ENCODE results near the gene GBA2.

The GBA2 gene

DNA sequence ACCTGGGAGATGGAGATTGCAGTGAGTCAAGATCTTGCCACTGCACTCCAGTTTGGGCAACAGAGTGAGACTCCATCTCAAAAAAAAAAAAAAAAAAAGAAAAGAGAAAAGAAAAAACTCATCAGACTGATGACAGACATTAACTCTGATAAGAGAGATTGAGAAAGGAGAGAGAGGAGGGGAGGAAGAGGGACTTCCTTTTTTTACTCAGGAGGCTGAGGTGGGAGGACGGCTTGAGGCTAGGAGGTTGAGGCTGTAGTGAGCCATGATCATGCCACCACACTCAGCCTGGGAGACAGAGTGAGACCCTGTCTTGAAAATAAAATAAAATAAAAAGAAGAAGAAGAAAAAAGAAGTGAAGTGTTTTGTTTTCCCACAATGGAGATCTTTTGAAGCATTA lies 14.8 kb upstream of the GBA2 start:
- no peak for DNase-seq (ENCODE audit: low spot score)

GRCh38 chr9:35763181-35763580 lies 14.2 kb upstream of the GBA2 start:
- no peak for DNase-seq (ENCODE audit: low spot score)

GRCh38 chr9:35760651-35761050 lies 11.6 kb upstream of the GBA2 start:
- no peak for DNase-seq (ENCODE audit: low spot score)

- no peak for DNase-seq (ENCODE audit: low spot score)
Measured at GRCh38 chr9:35759795-35760194, 10.8 kb upstream of the GBA2 start.

- DNase-seq (ENCODE audit: low spot score): no peak
Measured at GRCh38 chr9:35758475-35759050, 9.5 kb upstream of the GBA2 start.

- DNase-seq (ENCODE audit: low spot score): no peak
Measured at GRCh38 chr9:35757892-35758275, 8.9 kb upstream of the GBA2 start.

GRCh38 chr9:35757226-35757891 lies 8.3 kb upstream of the GBA2 start:
- DNase-seq (ENCODE audit: low spot score): no peak

GRCh38 chr9:35756275-35757225 lies 7.5 kb upstream of the GBA2 start:
- DNase-seq (ENCODE audit: low spot score): peak; percentile 80

GRCh38 chr9:35755071-35755470 lies 6.0 kb upstream of the GBA2 start:
- no peak for DNase-seq (ENCODE audit: low spot score)

DNA sequence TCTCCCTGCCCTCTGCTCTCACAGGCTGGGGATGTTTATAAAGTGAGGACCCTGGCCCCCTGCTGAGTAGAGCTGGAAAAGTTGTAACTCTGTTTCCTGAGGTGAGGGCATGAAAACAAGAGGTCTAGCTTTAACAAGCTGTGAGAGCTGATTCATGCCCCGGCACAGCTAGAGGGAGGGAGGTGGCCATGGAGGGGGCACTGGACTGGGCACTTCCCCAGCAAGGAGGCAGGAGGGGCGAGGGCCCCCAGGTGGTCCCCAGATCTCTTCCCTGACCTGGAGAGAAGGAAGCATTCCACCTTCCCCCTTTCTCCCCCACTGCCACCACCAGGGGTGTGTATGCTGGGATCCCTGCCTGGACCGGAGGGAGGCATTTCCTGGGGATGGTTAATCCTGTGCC lies 5.2 kb upstream of the GBA2 start, which contains the start of gene MSMP:
MSMP (minus strand) TSS at position 13 of the 400 bp plus-strand sequence. CDS start 147 bp downstream, outside the sequence.
- DNase-seq (ENCODE audit: low spot score): no peak

GRCh38 chr9:35753466-35753865 lies 4.4 kb upstream of the GBA2 start:
- no peak for DNase-seq (ENCODE audit: low spot score)

- DNase-seq (ENCODE audit: low spot score): no peak
Measured at GRCh38 chr9:35750256-35750531, 1.2 kb upstream of the GBA2 start.

DNA sequence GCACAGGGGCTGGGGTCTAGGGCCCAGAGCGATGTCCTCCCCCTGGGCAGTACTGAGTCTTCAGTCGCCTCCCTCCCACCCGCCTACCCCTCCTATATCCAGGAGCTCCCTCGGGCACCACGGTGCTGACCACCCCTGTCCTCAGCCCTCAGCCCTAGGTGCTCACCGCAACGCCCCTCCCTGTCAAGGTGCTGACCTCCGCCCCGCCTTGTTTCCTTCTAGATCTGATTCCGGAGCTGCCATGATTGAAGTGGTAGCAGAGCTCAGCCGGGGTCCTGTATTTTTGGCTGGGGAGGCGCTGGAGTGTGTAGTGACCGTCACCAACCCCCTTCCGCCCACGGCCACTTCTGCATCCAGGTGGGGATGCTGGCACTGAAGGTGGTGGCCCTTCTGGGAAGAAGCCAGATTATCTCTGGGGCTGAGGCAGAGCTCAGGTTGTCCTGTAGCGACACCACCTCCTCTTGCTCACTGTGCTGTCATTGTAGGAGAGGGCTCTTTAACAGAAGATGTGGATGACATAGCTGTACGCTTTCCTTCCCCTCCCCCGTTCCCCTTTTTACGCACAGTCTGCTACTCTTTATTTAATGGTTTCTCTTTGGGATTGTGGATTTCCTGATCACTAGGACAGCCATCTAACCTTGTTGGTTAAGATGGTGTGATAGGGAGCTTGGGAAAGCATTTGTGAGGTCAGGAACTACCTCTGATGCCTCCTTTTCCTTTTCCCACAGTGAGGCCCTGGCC lies 657 bp upstream of the GBA2 start:
- no peak for DNase-seq (ENCODE audit: low spot score)

- DNase-seq (ENCODE audit: low spot score): peak; percentile 55
Measured at GRCh38 chr9:35748242-35748857, 678 bp downstream of the GBA2 start.

DNA sequence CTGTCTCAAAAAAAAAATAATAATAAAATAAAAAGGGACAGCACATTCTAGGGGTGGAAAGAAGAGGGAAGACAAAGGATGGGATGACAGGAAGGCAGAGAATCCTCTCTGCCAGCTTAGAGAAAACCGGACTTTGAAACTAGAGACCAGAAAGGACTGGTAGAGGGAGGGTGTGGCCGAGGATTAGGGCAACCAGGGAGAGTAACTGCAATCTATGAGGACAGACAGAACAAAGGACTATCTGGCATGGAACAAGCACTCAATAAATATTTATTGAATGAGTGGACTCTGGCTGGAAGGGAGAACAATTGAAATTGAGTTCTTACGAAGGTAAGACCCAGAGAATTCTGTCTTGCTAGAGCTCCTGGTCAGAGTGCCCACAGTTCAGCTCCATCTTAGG lies 2.4 kb downstream of the GBA2 start:
- DNase-seq (ENCODE audit: low spot score): no peak

GRCh38 chr9:35745569-35745968 lies 3.5 kb downstream of the GBA2 start:
- no peak for DNase-seq (ENCODE audit: low spot score)

- no peak for DNase-seq (ENCODE audit: low spot score)
Measured at GRCh38 chr9:35743880-35744518, 5.0 kb downstream of the GBA2 start.

GRCh38 chr9:35743452-35743851 lies 5.6 kb downstream of the GBA2 start:
- DNase-seq (ENCODE audit: low spot score): no peak

DNA sequence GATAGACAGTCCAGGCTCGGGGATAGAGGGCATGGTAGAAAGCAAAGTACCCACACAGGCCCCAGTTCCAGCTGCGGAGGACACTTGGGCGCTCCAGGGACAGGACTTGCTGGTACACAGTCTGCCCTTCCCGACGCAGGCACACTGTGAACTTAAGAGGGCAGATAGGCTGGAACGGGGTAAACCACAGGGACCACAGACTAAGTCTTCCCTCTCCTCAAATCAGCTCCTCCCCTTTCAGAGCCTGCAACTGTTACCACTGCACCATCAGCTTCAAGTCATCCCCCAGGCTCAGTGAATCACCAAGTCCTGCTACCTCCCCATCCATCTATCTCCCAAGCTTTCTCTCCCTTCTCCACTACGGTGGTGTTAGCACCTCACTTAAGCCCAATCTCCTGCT lies 7.3 kb downstream of the GBA2 start:
- DNase-seq (ENCODE audit: low spot score): no peak

GRCh38 chr9:35740243-35740642 lies 8.8 kb downstream of the GBA2 start:
- no peak for DNase-seq (ENCODE audit: low spot score)

GRCh38 chr9:35738924-35739323 lies 10.1 kb downstream of the GBA2 start:
- no peak for DNase-seq (ENCODE audit: low spot score)

DNA sequence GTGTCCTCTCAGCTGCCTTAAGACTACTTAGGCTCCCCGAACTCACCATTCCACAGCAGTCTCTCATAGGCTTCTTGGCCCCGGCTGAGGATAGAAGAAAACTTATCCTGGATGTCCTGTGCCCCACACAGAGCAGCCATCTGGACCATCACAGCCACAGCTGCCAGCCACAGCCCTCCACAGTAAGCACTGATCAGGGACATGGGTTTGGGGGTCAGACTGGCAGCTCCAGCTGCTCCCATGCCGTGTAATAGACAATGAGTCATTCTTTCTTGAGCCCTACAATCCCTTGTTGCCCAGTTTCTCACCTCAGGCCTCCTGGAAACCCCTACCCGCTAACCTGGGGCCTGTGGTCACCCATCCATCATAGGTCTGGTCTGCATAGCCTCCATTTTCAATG lies 10.8 kb downstream of the GBA2 start:
- DNase-seq (ENCODE audit: low spot score): no peak

All from ecto neural progenitor cell (in vitro differentiated cells).